ENCODE data around the gene HMOX2.
A peak's percentile ranks its signal among the peaks of the same experiment; 100 is the strongest.

The HMOX2 gene

GRCh38 chr16:4454623-4455022 lies 21.6 kb upstream of the HMOX2 start:
- TF ChIP-seq TAF1 (IDR thresholded peaks at IDR 0.05; ENCODE audit: low read depth) (no peak), REST (IDR thresholded peaks at IDR 0.05; ENCODE audit: low read depth) (peak; percentile 87)

GRCh38 chr16:4455081-4455480 lies 21.1 kb upstream of the HMOX2 start:
- TF ChIP-seq MAX (IDR thresholded peaks at IDR 0.05) (no peak), RAD21 (IDR thresholded peaks at IDR 0.05; ENCODE audit: low read depth) (no peak), TAF1 (IDR thresholded peaks at IDR 0.05; ENCODE audit: low read depth) (no peak), EP300 (IDR thresholded peaks at IDR 0.05; ENCODE audit: borderline replicate concordance) (no peak), NFIC (IDR thresholded peaks at IDR 0.05) (no peak), CEBPB (IDR thresholded peaks at IDR 0.05) (no peak), ZBTB7A (IDR thresholded peaks at IDR 0.05; ENCODE audit: low read depth) (no peak)

GRCh38 chr16:4455951-4456350 lies 20.2 kb upstream of the HMOX2 start:
- TF ChIP-seq TAF1 (IDR thresholded peaks at IDR 0.05; ENCODE audit: low read depth) (no peak), TCF12 (IDR thresholded peaks at IDR 0.05; ENCODE audit: low read depth) (no peak), TEAD4 (IDR thresholded peaks at IDR 0.05) (no peak), CREB1 (IDR thresholded peaks at IDR 0.05; ENCODE audit: low read depth) (no peak), NFIC (IDR thresholded peaks at IDR 0.05) (no peak), MAX (IDR thresholded peaks at IDR 0.05) (no peak), FOXM1 (IDR thresholded peaks at IDR 0.05; ENCODE audit: borderline replicate concordance, low read depth) (no peak), USF1 (IDR thresholded peaks at IDR 0.05) (no peak), YY1 (IDR thresholded peaks at IDR 0.05; ENCODE audit: low read depth) (no peak), EGR1 (IDR thresholded peaks at IDR 0.05) (no peak)

GRCh38 chr16:4460936-4461249 lies 15.3 kb upstream of the HMOX2 start:
- no peak for TF ChIP-seq CREB1 (IDR thresholded peaks at IDR 0.05; ENCODE audit: low read depth)
- no peak for TF ChIP-seq EGR1 (IDR thresholded peaks at IDR 0.05)
- no peak for TF ChIP-seq RAD21 (IDR thresholded peaks at IDR 0.05; ENCODE audit: low read depth)
- no peak for TF ChIP-seq CEBPB (IDR thresholded peaks at IDR 0.05)
- TF ChIP-seq USF1 (IDR thresholded peaks at IDR 0.05) = no peak
- no peak for TF ChIP-seq YY1 (IDR thresholded peaks at IDR 0.05; ENCODE audit: low read depth)
- no peak for TF ChIP-seq TCF12 (IDR thresholded peaks at IDR 0.05; ENCODE audit: low read depth)
- TF ChIP-seq TAF1 (IDR thresholded peaks at IDR 0.05; ENCODE audit: low read depth) = no peak
- TF ChIP-seq NFIC (IDR thresholded peaks at IDR 0.05) = no peak
- no peak for TF ChIP-seq REST (IDR thresholded peaks at IDR 0.05; ENCODE audit: low read depth)
- TF ChIP-seq FOXM1 (IDR thresholded peaks at IDR 0.05; ENCODE audit: borderline replicate concordance, low read depth) = no peak
- TF ChIP-seq ZBTB7A (IDR thresholded peaks at IDR 0.05; ENCODE audit: low read depth) = no peak
- TF ChIP-seq MAX (IDR thresholded peaks at IDR 0.05) = no peak
- no peak for TF ChIP-seq TEAD4 (IDR thresholded peaks at IDR 0.05)

- TF ChIP-seq USF1 (IDR thresholded peaks at IDR 0.05) (no peak), MAX (IDR thresholded peaks at IDR 0.05) (no peak), EGR1 (IDR thresholded peaks at IDR 0.05) (no peak)
Observed at GRCh38 chr16:4461250-4462085, 14.7 kb upstream of the HMOX2 start.

Measured in Ishikawa (cell line).